Measurements from ENCODE around the gene MSI1.

MSI1 gene

GRCh38 chr12:120367924-120368788 is 808 bp downstream of the MSI1 start:
- H3K4me3 ChIP-seq (ENCODE audit: low read depth, low read length), result no peak overlapping the region
- no peak for TF ChIP-seq CTCF (IDR thresholded peaks at IDR 0.05; ENCODE audit: borderline replicate concordance, insufficient read depth, low read depth, low read length)

- TF ChIP-seq CTCF (IDR thresholded peaks at IDR 0.05; ENCODE audit: borderline replicate concordance, insufficient read depth, low read depth, low read length), result peak; percentile 54
- H3K4me3 ChIP-seq (ENCODE audit: low read depth, low read length), result no peak overlapping the region
Observed at GRCh38 chr12:120367233-120367923, 1.6 kb downstream of the MSI1 start.

- no peak for TF ChIP-seq CTCF (IDR thresholded peaks at IDR 0.05; ENCODE audit: borderline replicate concordance, insufficient read depth, low read depth, low read length)
- H3K4me3 ChIP-seq (ENCODE audit: low read depth, low read length), result no peak overlapping the region
Observed at GRCh38 chr12:120366845-120367232, 2.1 kb downstream of the MSI1 start.

- no peak overlapping the region for H3K4me3 ChIP-seq (ENCODE audit: low read depth, low read length)
- TF ChIP-seq CTCF (IDR thresholded peaks at IDR 0.05; ENCODE audit: borderline replicate concordance, insufficient read depth, low read depth, low read length), result no peak
Observed at GRCh38 chr12:120366341-120366705, 2.6 kb downstream of the MSI1 start.

- H3K4me3 ChIP-seq (ENCODE audit: low read depth, low read length), result no peak overlapping the region
- no peak for TF ChIP-seq CTCF (IDR thresholded peaks at IDR 0.05; ENCODE audit: borderline replicate concordance, insufficient read depth, low read depth, low read length)
Observed at GRCh38 chr12:120365675-120366340, 3.2 kb downstream of the MSI1 start.

GRCh38 chr12:120364487-120364886 is 4.5 kb downstream of the MSI1 start:
- TF ChIP-seq CTCF (IDR thresholded peaks at IDR 0.05; ENCODE audit: borderline replicate concordance, insufficient read depth, low read depth, low read length), result no peak
- H3K4me3 ChIP-seq (ENCODE audit: low read depth, low read length), result no peak overlapping the region
